Measurements from ENCODE around the gene CALHM5.
A peak's percentile ranks its signal among the peaks of the same experiment; 100 is the strongest.

CALHM5 gene

DNA sequence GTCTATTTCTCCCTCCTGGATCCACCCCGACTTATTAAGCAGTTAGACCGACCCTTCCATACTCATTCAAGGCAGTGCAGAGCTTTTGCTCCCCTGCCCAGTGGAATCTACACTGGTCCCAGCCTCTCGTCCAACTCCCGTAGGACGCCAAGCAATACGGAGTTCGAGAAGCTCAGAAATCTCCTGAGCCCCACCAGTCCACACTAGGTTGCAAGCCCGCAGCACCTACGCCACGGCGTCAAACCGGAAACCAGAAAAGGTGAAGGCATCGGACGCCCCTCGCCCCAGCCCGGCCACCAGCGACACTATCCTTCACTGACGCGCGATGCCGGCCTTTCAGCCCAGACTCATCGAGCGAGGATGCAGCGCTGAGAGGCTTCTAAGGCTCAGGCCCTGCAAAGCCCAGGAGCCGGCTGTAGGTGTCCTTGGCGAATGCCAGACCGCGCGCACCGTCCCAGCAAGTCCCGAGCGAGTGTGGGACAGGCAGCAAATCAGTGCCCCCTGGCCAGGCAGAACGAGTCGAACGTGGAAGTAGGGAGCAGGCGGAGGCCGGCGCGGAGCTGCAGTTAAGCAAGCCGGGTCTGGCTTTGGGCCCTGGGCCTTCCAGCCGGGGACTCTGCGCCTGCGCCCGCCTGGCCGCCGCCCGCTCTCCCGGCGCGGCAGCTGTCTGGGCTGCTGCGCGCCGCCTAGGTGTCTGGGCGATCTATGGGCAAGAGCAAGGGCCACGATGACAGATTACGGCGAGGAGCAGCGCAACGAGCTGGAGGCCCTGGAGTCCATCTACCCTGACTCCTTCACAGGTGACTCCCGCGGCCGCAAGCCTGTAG lies 59.6 kb downstream of the CALHM5 start, which contains the start of gene RWDD1:
Gene RWDD1, plus strand, starts transcription at position 649 of the 827 bp plus-strand sequence. Its CDS starts 79 bp downstream, at position 728.
- peak within 1 kb of the TSS; percentile 80 for H3K27ac ChIP-seq (ENCODE audit: low read depth, low read length)
- H3K9me3 ChIP-seq (ENCODE audit: low read length): no peaks in the 10 kb centered on the region
- peak within 1 kb of the TSS; percentile 86 to 89 for H3K4me3 ChIP-seq (ENCODE audit: low read depth in 1 of 2, low read length in 2 of 2)
- no peaks in the 10 kb centered on the region for H3K27me3 ChIP-seq (ENCODE audit: control insufficient read depth in 1 of 2, insufficient read depth in 2 of 2, low read length in 2 of 2)
- H3K36me3 ChIP-seq (ENCODE audit: insufficient read depth, low read length): no peaks in the 10 kb centered on the region
- peak within 1 kb of the TSS; percentile 78 for H3K9ac ChIP-seq (ENCODE audit: low read length)
- peaks cover 24% of the 10 kb centered on the region for H3K4me1 ChIP-seq (ENCODE audit: insufficient read depth, low read length)

DNA sequence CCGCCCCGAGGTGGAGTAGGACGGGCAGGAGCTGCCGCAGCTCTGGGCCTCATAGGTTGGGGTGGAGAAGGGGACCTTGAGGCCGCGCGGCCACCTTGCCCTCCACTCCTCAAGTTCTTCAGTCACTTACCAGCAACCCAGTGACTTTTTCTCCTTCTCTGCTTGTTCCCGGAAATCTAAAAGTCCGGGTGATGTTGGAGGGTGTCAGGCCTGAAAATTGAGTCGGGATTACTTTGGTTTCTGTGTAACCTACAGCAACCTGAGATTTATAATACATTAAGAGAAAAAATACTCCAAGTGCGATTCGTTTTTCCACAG lies 60.2 kb downstream of the CALHM5 start:
- peak overlapping the region; percentile 86 to 89 for H3K4me3 ChIP-seq (ENCODE audit: low read depth in 1 of 2, low read length in 2 of 2)
- peak overlapping the region; percentile 78 for H3K9ac ChIP-seq (ENCODE audit: low read length)
- no peaks in the 10 kb centered on the region for H3K27me3 ChIP-seq (ENCODE audit: control insufficient read depth in 1 of 2, insufficient read depth in 2 of 2, low read length in 2 of 2)
- peak overlapping the region; percentile 80 for H3K27ac ChIP-seq (ENCODE audit: low read depth, low read length)
- H3K9me3 ChIP-seq (ENCODE audit: low read length): no peaks in the 10 kb centered on the region
- peaks cover 5% of the 10 kb centered on the region for H3K36me3 ChIP-seq (ENCODE audit: insufficient read depth, low read length)
- peaks cover 24% of the 10 kb centered on the region for H3K4me1 ChIP-seq (ENCODE audit: insufficient read depth, low read length)

DNA sequence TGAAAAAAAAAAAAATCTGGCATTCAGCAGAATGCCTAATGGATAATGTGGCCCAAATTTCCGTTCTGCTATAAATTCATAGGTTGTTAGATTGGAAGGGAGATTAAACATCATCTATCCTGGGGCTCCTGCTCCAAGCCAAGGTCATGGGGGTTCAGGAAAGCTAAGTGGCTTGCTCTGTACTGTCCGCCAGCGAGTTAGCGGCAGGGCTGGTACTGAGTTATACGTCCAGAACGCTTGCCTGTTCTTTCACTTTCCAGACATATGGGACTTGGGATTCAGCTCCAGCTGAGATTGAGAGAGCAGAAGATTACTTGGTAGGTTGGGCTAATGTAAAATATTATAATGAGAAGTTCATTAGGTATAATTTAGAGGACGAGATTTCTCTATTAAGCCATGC lies 60.7 kb downstream of the CALHM5 start:
- H3K4me3 ChIP-seq (ENCODE audit: low read depth in 1 of 2, low read length in 2 of 2): peak overlapping the region; percentile 86 to 89
- peak overlapping the region; percentile 78 for H3K9ac ChIP-seq (ENCODE audit: low read length)
- H3K27me3 ChIP-seq (ENCODE audit: control insufficient read depth in 1 of 2, insufficient read depth in 2 of 2, low read length in 2 of 2): no peaks in the 10 kb centered on the region
- H3K36me3 ChIP-seq (ENCODE audit: insufficient read depth, low read length): peaks cover 11% of the 10 kb centered on the region
- peak overlapping the region; percentile 80 for H3K27ac ChIP-seq (ENCODE audit: low read depth, low read length)
- no peaks in the 10 kb centered on the region for H3K9me3 ChIP-seq (ENCODE audit: low read length)
- peaks cover 24% of the 10 kb centered on the region for H3K4me1 ChIP-seq (ENCODE audit: insufficient read depth, low read length)
